ENCODE results near the gene SESN2. TPM values are rescaled to one million over a fixed set of nuclear protein-coding genes. Genes with fewer than 3 reads are reported as not detected.

The SESN2 gene
- total and polyA plus RNA-seq, 2 experiments from 2014 or later, result 40.2 to 50.7 TPM

DNA sequence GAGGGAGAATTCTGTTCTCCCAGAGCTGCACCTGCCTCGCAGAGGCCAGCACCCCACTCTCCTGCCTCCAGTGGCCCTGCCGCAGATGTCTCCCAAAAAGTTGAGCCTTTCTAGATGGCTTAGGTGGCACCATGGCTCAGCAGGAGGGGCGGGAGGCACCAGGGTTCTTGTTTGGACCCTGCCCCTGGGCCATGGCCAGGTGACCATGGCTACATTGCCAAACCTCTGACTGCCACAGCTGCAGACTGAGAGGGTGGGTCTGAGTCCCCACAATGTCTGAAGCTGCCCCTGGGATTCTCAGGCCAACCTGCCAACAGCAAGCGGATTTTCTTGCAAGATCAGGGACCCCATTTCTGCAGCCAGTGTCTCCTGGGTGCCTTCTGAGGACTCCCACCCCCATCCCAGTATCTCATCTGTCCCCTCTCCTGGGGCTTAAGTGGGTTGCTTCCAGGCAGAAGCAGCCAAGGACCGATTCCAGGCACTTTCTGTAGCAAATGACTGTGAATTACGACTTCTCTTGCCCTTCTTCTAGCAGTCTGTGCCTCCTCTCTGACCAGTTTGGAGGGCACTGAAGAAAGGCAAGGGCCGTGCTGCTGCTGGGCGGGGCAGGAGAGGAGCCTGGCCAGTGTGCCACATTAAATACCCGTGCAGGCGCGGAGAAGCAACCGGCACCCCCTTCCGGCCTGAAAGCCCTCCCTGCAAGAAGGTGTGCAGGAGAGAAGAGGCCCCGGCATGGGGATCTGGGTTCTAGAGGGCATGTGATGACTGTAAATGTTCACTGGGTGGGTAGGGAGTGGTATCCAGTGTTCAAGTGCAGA is 22.5 kb downstream of the SESN2 start:
- Histone ChIP-seq H3K36me3 (replicated peaks; ENCODE audit: insufficient read depth, low read depth) (no peaks in the 10 kb centered on the region), H3K27me3 (no peaks in the 10 kb centered on the region), H4K20me1 (ENCODE audit: insufficient read depth, poor library complexity, severe bottlenecking) (peaks cover 2% of the 10 kb centered on the region), H3K9me2 (replicated peaks; ENCODE audit: insufficient read depth) (no peaks in the 10 kb centered on the region), H3K9me3 (ENCODE audit: low read depth) (no peaks in the 10 kb centered on the region), H3K4me3 (no peak overlapping the region), H3K79me2 (no peaks in the 10 kb centered on the region), H3K4me1 (ENCODE audit: insufficient read depth) (no peaks in the 10 kb centered on the region), H3K4me2 (no peak overlapping the region), H2AFZ (no peak overlapping the region), H3K27ac (no peak overlapping the region)
- WGBS (ENCODE audit: low lambda C conversion rate, missing lambda C conversion rate), result 94% methylated on average over 14 of the region's 14 CpGs
- no peak for DNase-seq (ENCODE audit: low spot score)
- no peak for TF ChIP-seq EZH2phosphoT487 (IDR thresholded peaks at IDR 0.05; ENCODE audit: low read depth, severe bottlenecking, unreplicated experiment)
- TF ChIP-seq, protein P1, sequence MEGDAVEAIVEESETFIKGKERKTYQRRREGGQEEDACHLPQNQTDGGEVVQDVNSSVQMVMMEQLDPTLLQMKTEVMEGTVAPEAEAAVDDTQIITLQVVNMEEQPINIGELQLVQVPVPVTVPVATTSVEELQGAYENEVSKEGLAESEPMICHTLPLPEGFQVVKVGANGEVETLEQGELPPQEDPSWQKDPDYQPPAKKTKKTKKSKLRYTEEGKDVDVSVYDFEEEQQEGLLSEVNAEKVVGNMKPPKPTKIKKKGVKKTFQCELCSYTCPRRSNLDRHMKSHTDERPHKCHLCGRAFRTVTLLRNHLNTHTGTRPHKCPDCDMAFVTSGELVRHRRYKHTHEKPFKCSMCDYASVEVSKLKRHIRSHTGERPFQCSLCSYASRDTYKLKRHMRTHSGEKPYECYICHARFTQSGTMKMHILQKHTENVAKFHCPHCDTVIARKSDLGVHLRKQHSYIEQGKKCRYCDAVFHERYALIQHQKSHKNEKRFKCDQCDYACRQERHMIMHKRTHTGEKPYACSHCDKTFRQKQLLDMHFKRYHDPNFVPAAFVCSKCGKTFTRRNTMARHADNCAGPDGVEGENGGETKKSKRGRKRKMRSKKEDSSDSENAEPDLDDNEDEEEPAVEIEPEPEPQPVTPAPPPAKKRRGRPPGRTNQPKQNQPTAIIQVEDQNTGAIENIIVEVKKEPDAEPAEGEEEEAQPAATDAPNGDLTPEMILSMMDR (IDR thresholded peaks at IDR 0.05; ENCODE audit: poor library complexity), result no peak
- no peak for TF ChIP-seq EZH2 (IDR thresholded peaks at IDR 0.05; ENCODE audit: borderline replicate concordance)

DNA sequence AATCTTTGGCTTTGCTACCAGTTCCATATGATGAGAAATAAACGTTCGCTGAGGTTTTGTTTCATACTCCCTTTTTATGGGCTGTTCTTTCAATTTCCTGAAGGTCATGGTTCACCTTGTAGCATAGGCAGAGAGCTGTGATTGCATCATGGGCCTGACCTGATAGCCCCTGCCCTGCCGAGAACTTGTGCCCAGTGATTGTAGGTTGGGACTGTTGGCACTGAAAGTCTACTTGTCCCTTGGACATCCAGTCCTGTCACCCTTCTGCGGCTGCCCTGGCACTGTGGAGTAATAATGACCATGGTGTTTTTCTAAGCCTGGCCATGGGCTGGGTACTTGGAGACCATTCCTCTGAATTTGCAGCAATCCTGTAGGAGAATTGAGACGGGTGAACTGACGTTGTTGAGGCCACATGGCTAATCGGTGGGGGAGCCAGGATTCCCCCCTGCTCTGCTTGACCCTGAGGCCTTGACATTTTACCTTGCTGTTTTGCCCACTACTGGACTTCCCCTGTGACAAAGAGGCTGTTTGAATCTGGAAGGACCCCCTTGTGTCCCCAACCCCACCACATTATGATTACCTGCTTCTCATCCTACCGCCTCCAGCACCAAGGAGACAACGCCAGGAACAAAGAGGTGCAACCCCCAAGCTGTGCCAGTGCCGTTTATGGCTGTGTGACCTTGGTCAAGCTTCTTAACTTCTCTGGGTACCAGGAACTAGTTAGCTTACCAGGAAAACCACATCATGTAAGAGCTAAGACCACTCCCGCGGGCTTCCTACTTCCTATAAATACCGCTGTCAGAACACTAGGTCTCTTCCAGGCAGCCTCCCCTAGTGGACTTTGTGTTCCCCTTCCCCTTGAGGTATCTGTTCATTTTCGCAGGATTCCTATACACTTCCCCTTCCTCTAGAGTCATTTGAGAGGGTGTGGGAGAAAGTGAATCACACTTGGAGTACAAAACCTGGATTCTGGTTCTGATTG is 23.4 kb downstream of the SESN2 start:
- H3K9me2 ChIP-seq (replicated peaks; ENCODE audit: insufficient read depth), result no peaks in the 10 kb centered on the region
- TF ChIP-seq, protein P1 (IDR thresholded peaks at IDR 0.05; ENCODE audit: poor library complexity), result no peak
- no peak for TF ChIP-seq EZH2 (IDR thresholded peaks at IDR 0.05; ENCODE audit: borderline replicate concordance)
- no peak for TF ChIP-seq EZH2phosphoT487 (IDR thresholded peaks at IDR 0.05; ENCODE audit: low read depth, severe bottlenecking, unreplicated experiment)
- no peak overlapping the region for H3K4me2 ChIP-seq
- peaks cover 2% of the 10 kb centered on the region for H4K20me1 ChIP-seq (ENCODE audit: insufficient read depth, poor library complexity, severe bottlenecking)
- 92% methylated on average over 14 of the region's 14 CpGs for WGBS (ENCODE audit: low lambda C conversion rate, missing lambda C conversion rate)
- H3K4me3 ChIP-seq, result no peak overlapping the region
- H3K9me3 ChIP-seq (ENCODE audit: low read depth), result no peaks in the 10 kb centered on the region
- H3K4me1 ChIP-seq (ENCODE audit: insufficient read depth), result no peaks in the 10 kb centered on the region
- no peak overlapping the region for H2AFZ ChIP-seq
- no peak for DNase-seq (ENCODE audit: low spot score)
- H3K27me3 ChIP-seq, result no peaks in the 10 kb centered on the region
- no peak overlapping the region for H3K27ac ChIP-seq
- no peaks in the 10 kb centered on the region for H3K36me3 ChIP-seq (replicated peaks; ENCODE audit: insufficient read depth, low read depth)
- H3K79me2 ChIP-seq, result no peaks in the 10 kb centered on the region

DNA sequence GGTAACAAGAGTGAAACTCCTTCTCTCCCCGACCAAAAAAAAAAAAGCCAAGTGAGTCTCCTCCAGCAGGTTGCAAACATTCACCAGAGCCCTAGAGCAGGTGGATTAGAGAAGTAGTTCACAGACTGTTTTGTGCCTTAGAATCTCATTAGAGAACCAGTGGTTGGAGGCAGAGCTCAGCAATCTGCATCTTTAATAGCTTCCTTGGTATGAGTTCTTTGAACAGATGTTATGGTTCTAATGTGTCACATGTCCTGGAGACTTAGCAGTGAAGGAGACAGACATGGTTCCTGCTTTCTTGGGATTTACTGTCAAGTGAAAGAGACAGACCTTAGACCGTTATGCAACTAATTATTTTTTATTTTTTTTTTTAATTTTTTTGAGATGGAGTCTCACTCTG is 26.8 kb downstream of the SESN2 start:
- H3K79me2 ChIP-seq, result no peaks in the 10 kb centered on the region

More for the DNA sequence above, 26.8 kb downstream of the SESN2 start:
- no peak overlapping the region for H2AFZ ChIP-seq
- no peak overlapping the region for H3K4me3 ChIP-seq
- no peak for DNase-seq (ENCODE audit: low spot score)
- H3K9me3 ChIP-seq (ENCODE audit: low read depth), result no peaks in the 10 kb centered on the region
- H3K9me2 ChIP-seq (replicated peaks; ENCODE audit: insufficient read depth), result no peaks in the 10 kb centered on the region
- WGBS (ENCODE audit: low lambda C conversion rate, missing lambda C conversion rate), result 86% methylated on average over 2 of the region's 2 CpGs
- TF ChIP-seq, protein P1 (IDR thresholded peaks at IDR 0.05; ENCODE audit: poor library complexity), result no peak
- no peak for TF ChIP-seq EZH2phosphoT487 (IDR thresholded peaks at IDR 0.05; ENCODE audit: low read depth, severe bottlenecking, unreplicated experiment)
- no peak for TF ChIP-seq EZH2 (IDR thresholded peaks at IDR 0.05; ENCODE audit: borderline replicate concordance)
- peaks cover 9% of the 10 kb centered on the region for H3K4me1 ChIP-seq (ENCODE audit: insufficient read depth)
- no peaks in the 10 kb centered on the region for H4K20me1 ChIP-seq (ENCODE audit: insufficient read depth, poor library complexity, severe bottlenecking)
- H3K27me3 ChIP-seq, result no peaks in the 10 kb centered on the region
- H3K27ac ChIP-seq, result no peak overlapping the region
- H3K36me3 ChIP-seq (replicated peaks; ENCODE audit: insufficient read depth, low read depth), result no peaks in the 10 kb centered on the region
- H3K4me2 ChIP-seq, result no peak overlapping the region
